PC-9 (cell line): ENCODE measurements around the gene SMC2.

ENCODE experiments used
- EZH2 ChIP-seq: fragments of 200-600 bp; sonication (generic); IDR thresholded peaks from 2 replicates; pipeline ENCODE4 v1.8.0; 2017; ENCODE audit warnings: antibody characterized with exemption, low read depth
- TF ChIP-seq, protein P1 (sequence below): fragments of 200-600 bp; sonication (generic); conservative IDR thresholded peaks from 2 replicates; pipeline ENCODE4 v1.6.1; 2017; ENCODE audit warnings: mixed run types, antibody characterized with exemption, mild to moderate bottlenecking, moderate library complexity

DNA sequence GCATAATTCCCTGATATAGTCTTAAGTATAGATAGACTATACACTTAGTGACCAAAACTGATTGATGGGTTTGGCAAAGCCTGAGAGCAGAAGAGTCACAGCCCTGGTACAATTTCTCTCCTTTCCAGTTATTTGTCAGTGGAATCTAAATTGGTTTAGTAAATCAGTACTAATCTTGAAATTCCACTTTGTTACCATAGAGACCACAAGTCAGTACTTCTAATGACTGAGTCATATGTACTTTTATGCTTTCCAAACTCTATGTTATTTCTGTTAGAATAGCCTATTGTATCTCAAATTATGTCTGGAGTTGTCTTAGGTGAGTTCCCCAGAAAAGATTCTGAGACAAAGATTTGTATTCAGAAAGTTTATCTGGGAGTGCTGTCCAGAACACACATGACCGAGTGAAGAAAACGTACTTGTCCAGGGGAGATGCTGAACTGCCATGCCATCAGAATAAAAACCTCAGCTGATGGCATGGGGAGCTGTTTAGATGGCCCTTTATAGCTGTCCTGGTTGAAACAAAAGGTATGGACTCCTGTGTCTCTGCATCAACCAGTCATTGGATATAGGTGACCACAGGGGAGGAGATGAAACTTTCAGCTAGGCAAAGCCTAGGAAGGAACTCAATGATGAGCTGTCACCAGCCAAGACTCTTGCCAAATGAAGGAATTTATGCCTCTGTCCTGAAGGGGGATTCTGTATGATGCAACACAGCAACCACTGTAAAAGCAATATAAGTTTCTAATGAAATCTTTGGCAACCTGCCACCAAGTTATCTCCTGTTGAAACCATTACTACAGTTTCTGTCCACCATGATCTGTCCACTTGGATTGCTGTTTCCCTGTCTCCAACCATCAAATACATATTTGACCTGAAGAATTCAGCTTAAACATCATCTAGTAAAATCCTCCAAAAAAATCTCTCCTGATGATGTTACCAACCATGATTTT lies 18.0 kb upstream of the SMC2 start:
- TF ChIP-seq, protein P1, sequence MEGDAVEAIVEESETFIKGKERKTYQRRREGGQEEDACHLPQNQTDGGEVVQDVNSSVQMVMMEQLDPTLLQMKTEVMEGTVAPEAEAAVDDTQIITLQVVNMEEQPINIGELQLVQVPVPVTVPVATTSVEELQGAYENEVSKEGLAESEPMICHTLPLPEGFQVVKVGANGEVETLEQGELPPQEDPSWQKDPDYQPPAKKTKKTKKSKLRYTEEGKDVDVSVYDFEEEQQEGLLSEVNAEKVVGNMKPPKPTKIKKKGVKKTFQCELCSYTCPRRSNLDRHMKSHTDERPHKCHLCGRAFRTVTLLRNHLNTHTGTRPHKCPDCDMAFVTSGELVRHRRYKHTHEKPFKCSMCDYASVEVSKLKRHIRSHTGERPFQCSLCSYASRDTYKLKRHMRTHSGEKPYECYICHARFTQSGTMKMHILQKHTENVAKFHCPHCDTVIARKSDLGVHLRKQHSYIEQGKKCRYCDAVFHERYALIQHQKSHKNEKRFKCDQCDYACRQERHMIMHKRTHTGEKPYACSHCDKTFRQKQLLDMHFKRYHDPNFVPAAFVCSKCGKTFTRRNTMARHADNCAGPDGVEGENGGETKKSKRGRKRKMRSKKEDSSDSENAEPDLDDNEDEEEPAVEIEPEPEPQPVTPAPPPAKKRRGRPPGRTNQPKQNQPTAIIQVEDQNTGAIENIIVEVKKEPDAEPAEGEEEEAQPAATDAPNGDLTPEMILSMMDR = no peak
- no peak for TF ChIP-seq EZH2
